ENCODE results near the gene ART1.

Gene ART1

GRCh38 chr11:3667149-3668035 lies 22.5 kb downstream of the ART1 start:
- Mint-ChIP-seq H3K9me3 (no peaks in the 10 kb centered on the region), H3K27me3 (no peaks in the 10 kb centered on the region), H3K27ac (no peak overlapping the region)

GRCh38 chr11:3669128-3669527 lies 24.2 kb downstream of the ART1 start:
- no peak for DNase-seq
- Mint-ChIP-seq H3K4me3 (no peak overlapping the region), H3K27me3 (no peaks in the 10 kb centered on the region), H3K36me3 (ENCODE audit: low read depth) (peaks cover 94% of the 10 kb centered on the region), H3K4me1 (ENCODE audit: low read depth) (no peaks in the 10 kb centered on the region), H3K27ac (no peak overlapping the region), H3K9me3 (no peaks in the 10 kb centered on the region)

More at GRCh38 chr11:3667149-3668035, 22.5 kb downstream of the ART1 start:
- H3K36me3 Mint-ChIP-seq (ENCODE audit: low read depth): peaks cover 78% of the 10 kb centered on the region
- DNase-seq: no peak
- H3K4me3 Mint-ChIP-seq: no peak overlapping the region
- H3K4me1 Mint-ChIP-seq (ENCODE audit: low read depth): no peaks in the 10 kb centered on the region

- H3K27me3 Mint-ChIP-seq: no peaks in the 10 kb centered on the region
- no peak overlapping the region for H3K4me3 Mint-ChIP-seq
- DNase-seq: no peak
- peak overlapping the region; percentile 7 for H3K27ac Mint-ChIP-seq
- peaks cover 94% of the 10 kb centered on the region for H3K36me3 Mint-ChIP-seq (ENCODE audit: low read depth)
- H3K4me1 Mint-ChIP-seq (ENCODE audit: low read depth): peaks cover 3% of the 10 kb centered on the region
- H3K9me3 Mint-ChIP-seq: no peaks in the 10 kb centered on the region
Measured at GRCh38 chr11:3669742-3670183, 24.8 kb downstream of the ART1 start.

DNA sequence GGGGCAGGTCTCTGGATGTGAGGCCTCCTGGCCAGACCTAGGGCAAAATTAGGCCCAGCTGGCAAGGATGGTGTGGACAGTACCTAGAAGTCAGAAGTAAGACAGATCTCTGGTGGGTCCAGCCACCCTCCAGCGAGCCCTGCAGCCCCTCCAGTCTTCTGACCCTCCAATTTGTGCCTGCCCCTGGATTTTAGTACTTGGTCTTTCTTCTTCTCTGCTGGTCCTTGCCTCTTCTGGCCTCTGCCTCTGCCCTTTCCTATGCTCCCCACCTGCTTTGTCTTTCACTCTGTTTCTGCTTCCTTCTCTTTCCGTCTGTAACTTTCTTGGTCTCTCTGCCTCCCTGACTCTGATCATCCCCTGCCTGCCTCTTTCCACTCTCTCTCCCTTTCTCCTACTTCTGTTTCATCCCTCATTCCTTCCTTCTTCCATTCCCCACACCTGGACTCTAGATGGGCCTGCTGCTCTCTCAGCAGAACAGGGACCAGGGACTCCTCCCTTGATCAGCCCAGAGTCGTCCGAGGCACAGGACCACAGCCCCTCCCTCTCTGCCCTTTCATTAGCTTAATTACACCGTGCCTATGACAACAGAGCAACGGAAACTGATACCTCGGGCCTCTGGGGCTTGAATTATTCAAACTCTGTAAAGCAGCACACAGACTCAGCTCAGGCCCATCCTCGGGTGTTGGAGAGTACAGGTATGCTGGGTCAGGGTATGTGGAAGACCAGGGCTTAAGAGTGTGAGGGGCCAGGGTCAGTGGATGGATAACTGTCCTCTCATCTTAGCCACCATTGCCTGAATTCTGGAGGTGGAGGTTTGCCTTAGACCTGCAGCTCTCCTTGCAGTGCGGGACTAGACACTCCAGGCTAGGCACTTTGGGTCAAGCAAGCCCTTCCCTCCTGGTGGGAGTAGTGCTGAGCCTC lies 26.7 kb downstream of the ART1 start, which contains the start of gene CHRNA10:
Gene CHRNA10 (minus strand): TSS at position 51 of the 921 bp plus-strand sequence. CDS start 72 bp downstream, outside the sequence.
- no peak for DNase-seq
- no peak within 1 kb of the TSS for H3K4me3 Mint-ChIP-seq
- no peaks in the 10 kb centered on the region for H3K27me3 Mint-ChIP-seq
- peaks cover 3% of the 10 kb centered on the region for H3K4me1 Mint-ChIP-seq (ENCODE audit: low read depth)
- no peaks in the 10 kb centered on the region for H3K9me3 Mint-ChIP-seq
- peaks cover 93% of the 10 kb centered on the region for H3K36me3 Mint-ChIP-seq (ENCODE audit: low read depth)
- H3K27ac Mint-ChIP-seq: peak within 1 kb of the TSS; percentile 56

DNA sequence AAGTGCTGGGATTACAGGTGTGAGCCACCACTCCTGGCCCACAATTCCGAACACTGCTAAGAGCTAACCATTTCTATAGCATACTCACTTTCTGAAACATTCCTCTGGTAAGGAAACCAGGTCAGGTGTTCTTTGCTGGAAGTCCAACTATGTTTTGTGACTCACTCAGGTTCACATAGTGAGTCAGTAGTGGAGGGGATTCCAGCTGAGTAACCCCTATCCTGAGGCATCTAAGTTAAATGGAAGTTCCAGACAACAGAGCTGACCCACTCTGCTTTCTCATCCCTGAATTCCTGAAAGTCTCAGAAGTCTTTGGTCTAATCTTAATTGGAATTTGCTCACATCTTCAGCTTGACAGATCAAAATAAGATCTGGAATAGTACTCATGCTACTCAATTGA lies 29.3 kb downstream of the ART1 start:
- DNase-seq: no peak
- H3K27me3 Mint-ChIP-seq: no peaks in the 10 kb centered on the region

DNA sequence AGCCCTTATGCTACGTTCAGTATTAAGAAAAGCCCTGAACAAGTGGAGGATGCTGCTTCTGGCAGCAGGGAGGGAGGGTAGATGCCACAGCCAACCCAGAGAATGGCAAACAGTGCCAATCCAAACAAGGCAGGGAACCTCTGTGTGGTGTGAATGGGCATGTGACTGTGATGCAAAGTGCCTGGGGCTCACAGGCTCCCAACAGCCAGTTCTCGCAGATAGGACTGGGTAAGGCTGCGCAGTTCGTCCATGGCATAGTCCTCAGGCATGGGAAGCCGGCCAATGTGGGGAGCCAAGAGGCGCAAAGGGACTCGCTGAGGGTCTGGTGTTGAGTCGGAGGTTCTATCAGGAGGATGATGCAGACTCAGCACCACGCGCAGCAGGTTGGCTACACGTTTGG lies 31.0 kb downstream of the ART1 start:
- Mint-ChIP-seq H3K4me1 (ENCODE audit: low read depth) (peaks cover 3% of the 10 kb centered on the region), H3K27ac (peak overlapping the region; percentile 9), H3K4me3 (no peak overlapping the region), H3K9me3 (no peaks in the 10 kb centered on the region), H3K36me3 (ENCODE audit: low read depth) (peaks cover 94% of the 10 kb centered on the region), H3K27me3 (no peaks in the 10 kb centered on the region)
- no peak for DNase-seq

More for the DNA sequence above, 29.3 kb downstream of the ART1 start:
- H3K9me3 Mint-ChIP-seq: no peaks in the 10 kb centered on the region
- H3K4me1 Mint-ChIP-seq (ENCODE audit: low read depth): peaks cover 3% of the 10 kb centered on the region
- H3K27ac Mint-ChIP-seq: peak overlapping the region; percentile 64
- peaks cover 95% of the 10 kb centered on the region for H3K36me3 Mint-ChIP-seq (ENCODE audit: low read depth)
- H3K4me3 Mint-ChIP-seq: no peak overlapping the region

DNA sequence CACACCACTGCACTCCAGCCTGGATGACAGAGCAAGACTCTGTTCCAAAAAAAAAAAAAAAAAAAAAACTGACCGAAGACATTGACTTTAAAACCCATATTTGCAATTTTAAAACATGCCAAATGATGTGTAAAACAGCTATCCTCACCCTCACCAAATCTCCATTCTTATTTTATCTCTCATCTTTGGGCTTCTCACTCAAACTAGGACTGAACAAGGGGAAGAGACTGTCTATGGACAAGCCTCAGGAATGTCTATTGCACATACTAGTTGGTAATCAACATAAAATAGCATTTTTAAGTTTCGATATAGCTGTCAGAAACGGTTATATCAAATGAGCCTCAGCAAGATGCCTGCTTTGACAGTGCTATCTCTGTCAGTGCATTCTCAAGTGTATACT lies 34.1 kb downstream of the ART1 start:
- Mint-ChIP-seq H3K9me3 (no peaks in the 10 kb centered on the region), H3K27me3 (no peaks in the 10 kb centered on the region), H3K4me3 (no peak overlapping the region), H3K4me1 (ENCODE audit: low read depth) (peaks cover 11% of the 10 kb centered on the region), H3K36me3 (ENCODE audit: low read depth) (peaks cover 94% of the 10 kb centered on the region), H3K27ac (no peak overlapping the region)
- no peak for DNase-seq

DNA sequence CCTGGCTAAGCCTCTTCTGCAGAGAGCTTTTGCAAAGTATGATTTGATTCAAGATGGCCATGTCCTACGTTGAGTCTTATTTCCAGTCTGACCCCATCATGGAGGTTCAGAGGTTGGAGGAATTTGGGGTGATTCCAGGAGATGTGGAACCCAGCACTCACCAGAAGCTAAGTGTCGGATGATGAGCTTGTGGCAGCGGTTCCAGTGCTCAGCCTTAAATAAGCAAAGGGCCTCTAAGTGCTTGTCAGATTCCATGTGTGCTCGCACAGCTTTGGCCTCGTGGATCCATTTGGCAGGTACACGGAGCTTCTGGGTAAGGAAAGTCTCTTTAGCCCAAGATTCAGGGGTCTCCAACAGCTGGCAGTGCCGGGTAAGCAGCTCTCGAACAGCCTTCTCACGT lies 38.1 kb downstream of the ART1 start:
- peaks cover 8% of the 10 kb centered on the region for H3K4me1 Mint-ChIP-seq (ENCODE audit: low read depth)
- no peaks in the 10 kb centered on the region for H3K27me3 Mint-ChIP-seq
- peak overlapping the region; percentile 66 for H3K27ac Mint-ChIP-seq
- no peak overlapping the region for H3K4me3 Mint-ChIP-seq
- no peak for DNase-seq
- H3K9me3 Mint-ChIP-seq: no peaks in the 10 kb centered on the region
- peaks cover 97% of the 10 kb centered on the region for H3K36me3 Mint-ChIP-seq (ENCODE audit: low read depth)

GRCh38 chr11:3684129-3684818 lies 39.3 kb downstream of the ART1 start:
- H3K4me3 Mint-ChIP-seq: no peak overlapping the region
- no peaks in the 10 kb centered on the region for H3K27me3 Mint-ChIP-seq
- DNase-seq: no peak
- H3K4me1 Mint-ChIP-seq (ENCODE audit: low read depth): peaks cover 8% of the 10 kb centered on the region
- H3K27ac Mint-ChIP-seq: peak overlapping the region; percentile 59
- no peaks in the 10 kb centered on the region for H3K9me3 Mint-ChIP-seq
- H3K36me3 Mint-ChIP-seq (ENCODE audit: low read depth): peaks cover 92% of the 10 kb centered on the region

DNA sequence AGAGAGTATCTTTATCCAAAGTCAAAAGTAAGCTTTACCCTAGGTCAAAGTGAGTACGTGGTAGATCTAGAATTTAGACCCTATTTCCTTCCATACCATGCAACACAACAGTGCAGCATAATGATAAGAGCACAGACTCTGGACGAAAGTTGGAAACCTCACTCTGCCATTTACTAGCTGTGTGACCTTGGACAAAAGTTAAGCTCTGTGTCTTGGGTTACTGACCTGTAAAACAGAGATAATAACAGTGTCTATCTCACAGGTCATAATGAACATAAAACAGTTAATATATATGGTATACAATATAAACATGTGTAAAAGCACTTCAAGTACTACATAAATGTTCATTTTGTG lies 39.9 kb downstream of the ART1 start:
- Mint-ChIP-seq H3K36me3 (ENCODE audit: low read depth) (peaks cover 92% of the 10 kb centered on the region), H3K9me3 (no peaks in the 10 kb centered on the region), H3K27ac (peak overlapping the region; percentile 59), H3K27me3 (no peaks in the 10 kb centered on the region), H3K4me1 (ENCODE audit: low read depth) (peaks cover 8% of the 10 kb centered on the region), H3K4me3 (no peak overlapping the region)
- no peak for DNase-seq

DNA sequence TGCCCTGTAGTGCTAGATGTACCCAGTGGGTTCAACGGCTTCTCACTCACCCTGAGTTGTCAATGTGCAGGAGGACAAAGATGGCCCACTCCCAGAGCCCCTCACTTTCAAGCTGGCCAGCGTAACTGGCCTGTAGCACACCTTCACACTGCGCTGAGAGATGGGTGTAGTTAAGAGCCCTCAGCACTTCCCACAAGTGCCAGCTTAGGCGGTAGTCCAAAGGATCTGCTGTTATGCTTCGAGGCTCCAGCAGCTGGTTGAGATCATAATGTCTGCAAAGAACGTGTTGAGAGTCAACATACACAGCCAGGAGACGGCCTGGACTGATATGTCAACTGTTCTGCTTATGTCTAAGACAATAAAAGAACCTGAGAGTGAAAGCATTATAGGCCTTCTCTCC lies 41.0 kb downstream of the ART1 start:
- H3K4me1 Mint-ChIP-seq (ENCODE audit: low read depth): peaks cover 8% of the 10 kb centered on the region
- H3K27me3 Mint-ChIP-seq: no peaks in the 10 kb centered on the region
- H3K4me3 Mint-ChIP-seq: no peak overlapping the region
- no peaks in the 10 kb centered on the region for H3K9me3 Mint-ChIP-seq
- no peak for DNase-seq
- H3K27ac Mint-ChIP-seq: peak overlapping the region; percentile 50
- H3K36me3 Mint-ChIP-seq (ENCODE audit: low read depth): peaks cover 91% of the 10 kb centered on the region

GRCh38 chr11:3686751-3687150 lies 41.8 kb downstream of the ART1 start:
- Mint-ChIP-seq H3K4me1 (ENCODE audit: low read depth) (peaks cover 8% of the 10 kb centered on the region), H3K4me3 (no peak overlapping the region), H3K36me3 (ENCODE audit: low read depth) (peaks cover 91% of the 10 kb centered on the region), H3K27me3 (no peaks in the 10 kb centered on the region), H3K9me3 (no peaks in the 10 kb centered on the region), H3K27ac (no peak overlapping the region)
- DNase-seq: no peak

DNA sequence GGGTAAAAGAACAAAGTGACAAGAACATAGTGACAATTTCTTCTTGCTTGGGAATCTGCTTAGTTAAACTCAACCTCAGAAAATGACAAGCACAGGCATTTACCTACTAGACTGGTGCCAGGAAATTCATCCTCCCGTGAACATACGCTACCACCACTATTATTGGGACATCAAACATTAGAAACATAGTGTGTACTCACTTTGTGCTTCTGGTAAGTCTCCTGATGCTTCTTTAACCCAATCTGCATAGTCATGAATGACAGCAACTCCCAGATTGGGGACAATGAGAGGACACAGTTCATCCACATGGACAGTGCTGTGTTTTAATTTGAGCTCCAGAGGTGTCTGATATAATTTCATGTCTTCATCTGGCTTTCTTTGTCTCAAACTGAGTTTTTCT lies 55.5 kb downstream of the ART1 start:
- Mint-ChIP-seq H3K4me3 (no peak overlapping the region), H3K36me3 (ENCODE audit: low read depth) (peaks cover 91% of the 10 kb centered on the region), H3K27ac (peak overlapping the region; percentile 6), H3K27me3 (no peaks in the 10 kb centered on the region), H3K4me1 (ENCODE audit: low read depth) (no peaks in the 10 kb centered on the region), H3K9me3 (no peaks in the 10 kb centered on the region)
- DNase-seq: no peak

DNA sequence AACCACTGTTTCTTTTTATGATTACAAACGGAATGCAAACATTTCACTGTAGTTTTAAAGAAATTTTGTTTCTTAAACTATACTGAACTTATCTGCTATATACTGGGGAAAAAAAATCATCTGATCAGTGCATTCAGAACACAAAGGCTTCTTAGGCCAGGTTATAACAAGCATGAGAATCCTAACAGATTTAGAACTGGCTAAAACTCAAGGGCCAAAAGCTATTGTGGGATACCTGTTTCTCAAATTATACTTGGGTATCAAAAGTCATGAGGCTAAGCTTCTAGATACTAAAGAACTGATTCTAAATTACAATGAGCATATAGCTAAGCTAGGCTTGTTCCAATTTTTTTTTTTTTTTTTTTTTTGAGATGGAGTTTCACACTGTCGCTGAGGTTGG lies 56.0 kb downstream of the ART1 start:
- DNase-seq: no peak
- Mint-ChIP-seq H3K9me3 (no peaks in the 10 kb centered on the region), H3K4me3 (no peak overlapping the region), H3K36me3 (ENCODE audit: low read depth) (peaks cover 91% of the 10 kb centered on the region), H3K27me3 (no peaks in the 10 kb centered on the region), H3K27ac (peak overlapping the region; percentile 6), H3K4me1 (ENCODE audit: low read depth) (no peaks in the 10 kb centered on the region)

Measured in activated T-cell treated with anti-CD3 and anti-CD28 coated beads, Interleukin-2, amount 50 U/mL, for 24 hours (primary cell).